HepG2 (cell line): ENCODE measurements around the gene SCGB1D4. TPM values are rescaled to one million over a fixed set of nuclear protein-coding genes. Genes with fewer than 3 reads are reported as not detected.
A peak's percentile ranks its signal among the peaks of the same experiment; 100 is the strongest.

ENCODE experiments used
- ATF7-NPFF ChIP-seq: sonication (generic); formaldehyde crosslinking; IDR thresholded peaks from 2 replicates; pipeline ENCODE4 v1.8.1; 2023; ENCODE audit warnings: mild to moderate bottlenecking, low read depth, missing genetic modification reagents, moderate library complexity
- CC2D1A ChIP-seq: sonication (generic); formaldehyde crosslinking; IDR thresholded peaks from 2 replicates; pipeline ENCODE4 v1.8.1; 2023; ENCODE audit warnings: mild to moderate bottlenecking, missing genetic modification reagents
- ISX ChIP-seq: sonication (generic); formaldehyde crosslinking; conservative IDR thresholded peaks from 2 replicates; pipeline ENCODE4 v1.5.0; 2020; ENCODE audit warnings: missing genetic modification reagents
- KLF15 ChIP-seq: sonication (generic); formaldehyde crosslinking; IDR thresholded peaks from 2 replicates; pipeline ENCODE4 v1.8.1; 2023; ENCODE audit warnings: borderline replicate concordance, mild to moderate bottlenecking, inconsistent platforms, missing genetic modification reagents, mixed read lengths
- MAZ ChIP-seq, 2 experiments: sonication (generic) in 1 of 2; formaldehyde crosslinking in 1 of 2; IDR thresholded peaks; 2 replicates each; pipeline versions ENCODE4 v1.5.0 to v1.6.1; 2012 to 2020; ENCODE audit warnings: low read depth in 2 of 2, mild to moderate bottlenecking in 2 of 2, borderline replicate concordance in 1 of 2, improper control_type of control experiment in 1 of 2, low read length in 1 of 2, missing genetic modification reagents in 1 of 2, moderate library complexity in 1 of 2
- NAIF1 ChIP-seq: sonication (generic); formaldehyde crosslinking; IDR thresholded peaks from 2 replicates; pipeline ENCODE4 v1.5.0; 2020; ENCODE audit warnings: mild to moderate bottlenecking, missing genetic modification reagents, borderline replicate concordance
- NFATC3 ChIP-seq: sonication (generic); formaldehyde crosslinking; IDR thresholded peaks from 2 replicates; pipeline ENCODE4 v1.5.1; 2020; ENCODE audit warnings: mild to moderate bottlenecking, missing genetic modification reagents
- NONO ChIP-seq, 2 experiments: fragments of 450-650 bp in 1 of 2; sonication (generic) in 1 of 2; formaldehyde crosslinking in 1 of 2; IDR thresholded peaks in 1 of 2; conservative IDR thresholded peaks in 1 of 2; 2 replicates each; pipeline versions ENCODE4 v1.6.1 to v1.8.0; 2017 to 2022; ENCODE audit warnings: mild to moderate bottlenecking in 1 of 2, missing genetic modification reagents in 1 of 2, moderate library complexity in 1 of 2
- SMAD9 ChIP-seq: sonication (generic); formaldehyde crosslinking; IDR thresholded peaks from 2 replicates; pipeline ENCODE4 v1.5.1; 2020; ENCODE audit warnings: mild to moderate bottlenecking, missing genetic modification reagents
- ZFY ChIP-seq: sonication (generic); formaldehyde crosslinking; IDR thresholded peaks from 2 replicates; pipeline ENCODE4 v1.4.0; 2020; ENCODE audit warnings: missing genetic modification reagents
- ZNF530 ChIP-seq: sonication (generic); formaldehyde crosslinking; IDR thresholded peaks from 2 replicates; pipeline ENCODE4 v1.5.0; 2020; ENCODE audit warnings: low read depth, mild to moderate bottlenecking, missing genetic modification reagents
- ZNF563 ChIP-seq: sonication (generic); formaldehyde crosslinking; IDR thresholded peaks from 2 replicates; pipeline ENCODE4 v1.8.0; 2022; ENCODE audit warnings: mild to moderate bottlenecking, moderate library complexity, missing genetic modification reagents
- ZNF598 ChIP-seq: sonication (generic); formaldehyde crosslinking; IDR thresholded peaks from 2 replicates; pipeline ENCODE4 v1.5.1; 2020; ENCODE audit warnings: mild to moderate bottlenecking, missing genetic modification reagents, borderline replicate concordance
- ZNF772 ChIP-seq: sonication (generic); formaldehyde crosslinking; IDR thresholded peaks from 2 replicates; pipeline ENCODE4 v1.5.0; 2020; ENCODE audit warnings: mild to moderate bottlenecking, missing genetic modification reagents
- ZNF816 ChIP-seq: sonication (generic); formaldehyde crosslinking; IDR thresholded peaks from 2 replicates; pipeline ENCODE4 v1.8.0; 2022; ENCODE audit warnings: missing genetic modification reagents, mild to moderate bottlenecking, borderline replicate concordance
- ZNF879 ChIP-seq: sonication (generic); formaldehyde crosslinking; IDR thresholded peaks from 2 replicates; pipeline ENCODE4 v1.8.1; 2023; ENCODE audit warnings: missing genetic modification reagents
- ZSCAN25 ChIP-seq: sonication (generic); formaldehyde crosslinking; IDR thresholded peaks from 2 replicates; pipeline ENCODE4 v1.8.0; 2022; ENCODE audit warnings: mild to moderate bottlenecking, missing genetic modification reagents
- polyA plus RNA-seq, 8 experiments: library from polyadenylated mRNA; depleted of rRNA in 3 of 8; stranded (reverse) in 7 of 8; unstranded in 1 of 8; fragments of >200 nt; fragmentation: Illumina TruSeq in 4 of 8; extraction: Trizol in 4 of 8; gene quantifications; 2 replicates each; pipeline versions ENCODE4 v1.2.1 to v1.2.3, GENCODE V29; 2011 to 2016; ENCODE audit warnings: low read depth in 4 of 8, missing spikeins in 1 of 8, mixed read lengths in 1 of 8; ENCODE audit not compliant: insufficient read depth in 1 of 8
- total RNA-seq, 5 experiments: library from RNA; depleted of rRNA; stranded (reverse); fragments of >200 nt; fragmentation: Illumina TruSeq; extraction: Trizol; gene quantifications; 2 replicates each; pipeline ENCODE4 v1.2.3, GENCODE V29; 2016; ENCODE audit warnings: low read depth in 1 of 5
- TF ChIP-seq, protein P1 (sequence below): IDR thresholded peaks from 2 replicates; pipeline ENCODE4 v1.6.1; 2016; ENCODE audit warnings: mild to moderate bottlenecking
- TF ChIP-seq, protein P2 (sequence below): sonication (generic); formaldehyde crosslinking; IDR thresholded peaks from 2 replicates; pipeline ENCODE4 v1.8.0; 2022; ENCODE audit warnings: mild to moderate bottlenecking, missing genetic modification reagents; ENCODE audit not compliant: insufficient replicate concordance
- TF ChIP-seq, protein P3 (sequence below): sonication (generic); formaldehyde crosslinking; IDR thresholded peaks from 2 replicates; pipeline ENCODE4 v1.5.1; 2020; ENCODE audit warnings: mild to moderate bottlenecking, missing genetic modification reagents, borderline replicate concordance

The SCGB1D4 gene
- total and polyA plus RNA-seq, 2 of the 13 experiments (the other 11 are each of a cell fraction or from before 2014, with no cell fraction given) = not detected

DNA sequence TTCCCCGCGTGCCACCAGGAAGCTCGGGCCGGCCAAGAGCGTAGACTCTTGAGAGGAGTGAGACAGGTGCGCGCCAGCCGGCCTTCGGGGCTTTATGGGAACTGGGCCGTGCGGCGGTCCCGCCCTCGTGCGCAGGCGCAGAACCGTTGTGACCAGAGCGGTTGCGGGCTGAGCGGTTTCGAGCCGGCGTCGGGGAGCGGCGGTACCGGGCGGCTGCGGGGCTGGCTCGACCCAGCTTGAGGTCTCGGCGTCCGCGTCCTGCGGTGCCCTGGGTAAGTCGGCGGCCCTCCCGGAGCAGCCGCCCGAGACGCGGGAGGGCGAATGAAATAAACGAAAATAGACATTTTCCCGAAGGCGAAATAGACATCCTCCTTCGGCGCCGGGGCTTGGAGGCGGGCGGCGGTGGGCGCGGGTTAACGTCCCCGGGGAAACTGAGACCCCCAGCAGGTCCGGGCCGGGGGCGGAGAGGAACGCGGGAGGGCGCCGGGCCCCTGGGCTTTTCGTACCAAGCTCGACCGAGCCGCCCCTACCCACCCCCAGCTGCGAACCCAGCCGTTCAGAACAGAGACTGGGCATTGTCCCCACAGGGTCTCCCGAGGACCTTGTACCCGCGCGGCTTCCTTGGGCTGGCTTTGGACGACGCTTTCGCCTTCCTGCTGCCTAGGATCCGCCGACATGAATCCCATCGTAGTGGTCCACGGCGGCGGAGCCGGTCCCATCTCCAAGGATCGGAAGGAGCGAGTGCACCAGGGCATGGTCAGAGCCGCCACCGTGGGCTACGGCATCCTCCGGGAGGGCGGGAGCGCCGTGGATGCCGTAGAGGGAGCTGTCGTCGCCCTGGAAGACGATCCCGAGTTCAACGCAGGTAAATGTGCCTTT, 38.7 kb upstream of the SCGB1D4 start, which contains the start of gene ASRGL1 (continued):
- no peak for TF ChIP-seq CC2D1A (CRISPR knock-in tag)
- TF ChIP-seq ZNF598 (CRISPR knock-in tag) = 0 out of 2 replicates have a peak, but pooled peaks have one; percentile 54
- 0 out of 2 replicates have a peak, but pooled peaks have one; percentile 26 for TF ChIP-seq ZNF563 (CRISPR knock-in tag)
- TF ChIP-seq ZNF530 = peak; percentile 25; the same call in 1 of the 2 replicates
- TF ChIP-seq ZNF772 = peak; percentile 17; the same call in 1 of the 2 replicates
- no peak for TF ChIP-seq NONO (IDR thresholded peaks at IDR 0.05)
- TF ChIP-seq NONO (CRISPR knock-in tag; conservative IDR thresholded peaks at IDR 0.05) = 0 out of 2 replicates have a peak, but pooled peaks have one; percentile 56
- TF ChIP-seq ATF7-NPFF (CRISPR knock-in tag) = peak; percentile 77
- peak; percentile 53; the same call in 1 of the 2 replicates for TF ChIP-seq ZNF879 (CRISPR knock-in tag)
- TF ChIP-seq ISX (CRISPR knock-in tag) = no peak
- peak; percentile 56 for TF ChIP-seq ZFY (CRISPR knock-in tag)
- TF ChIP-seq, protein P1, sequence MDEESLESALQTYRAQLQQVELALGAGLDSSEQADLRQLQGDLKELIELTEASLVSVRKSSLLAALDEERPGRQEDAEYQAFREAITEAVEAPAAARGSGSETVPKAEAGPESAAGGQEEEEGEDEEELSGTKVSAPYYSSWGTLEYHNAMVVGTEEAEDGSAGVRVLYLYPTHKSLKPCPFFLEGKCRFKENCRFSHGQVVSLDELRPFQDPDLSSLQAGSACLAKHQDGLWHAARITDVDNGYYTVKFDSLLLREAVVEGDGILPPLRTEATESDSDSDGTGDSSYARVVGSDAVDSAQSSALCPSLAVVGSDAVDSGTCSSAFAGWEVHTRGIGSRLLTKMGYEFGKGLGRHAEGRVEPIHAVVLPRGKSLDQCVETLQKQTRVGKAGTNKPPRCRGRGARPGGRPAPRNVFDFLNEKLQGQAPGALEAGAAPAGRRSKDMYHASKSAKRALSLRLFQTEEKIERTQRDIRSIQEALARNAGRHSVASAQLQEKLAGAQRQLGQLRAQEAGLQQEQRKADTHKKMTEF (CRISPR knock-in tag) = 0 out of 2 replicates have a peak, but pooled peaks have one; percentile 53
- TF ChIP-seq NAIF1 = peak; percentile 81; the same call in 1 of the 2 replicates
- TF ChIP-seq ZSCAN25 (CRISPR knock-in tag) = no peak
- TF ChIP-seq KLF15 (CRISPR knock-in tag) = no peak
- TF ChIP-seq, protein P2, sequence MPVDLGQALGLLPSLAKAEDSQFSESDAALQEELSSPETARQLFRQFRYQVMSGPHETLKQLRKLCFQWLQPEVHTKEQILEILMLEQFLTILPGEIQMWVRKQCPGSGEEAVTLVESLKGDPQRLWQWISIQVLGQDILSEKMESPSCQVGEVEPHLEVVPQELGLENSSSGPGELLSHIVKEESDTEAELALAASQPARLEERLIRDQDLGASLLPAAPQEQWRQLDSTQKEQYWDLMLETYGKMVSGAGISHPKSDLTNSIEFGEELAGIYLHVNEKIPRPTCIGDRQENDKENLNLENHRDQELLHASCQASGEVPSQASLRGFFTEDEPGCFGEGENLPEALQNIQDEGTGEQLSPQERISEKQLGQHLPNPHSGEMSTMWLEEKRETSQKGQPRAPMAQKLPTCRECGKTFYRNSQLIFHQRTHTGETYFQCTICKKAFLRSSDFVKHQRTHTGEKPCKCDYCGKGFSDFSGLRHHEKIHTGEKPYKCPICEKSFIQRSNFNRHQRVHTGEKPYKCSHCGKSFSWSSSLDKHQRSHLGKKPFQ = peak; percentile 53
- no peak for TF ChIP-seq SMAD9 (CRISPR knock-in tag)
- TF ChIP-seq, protein P3, sequence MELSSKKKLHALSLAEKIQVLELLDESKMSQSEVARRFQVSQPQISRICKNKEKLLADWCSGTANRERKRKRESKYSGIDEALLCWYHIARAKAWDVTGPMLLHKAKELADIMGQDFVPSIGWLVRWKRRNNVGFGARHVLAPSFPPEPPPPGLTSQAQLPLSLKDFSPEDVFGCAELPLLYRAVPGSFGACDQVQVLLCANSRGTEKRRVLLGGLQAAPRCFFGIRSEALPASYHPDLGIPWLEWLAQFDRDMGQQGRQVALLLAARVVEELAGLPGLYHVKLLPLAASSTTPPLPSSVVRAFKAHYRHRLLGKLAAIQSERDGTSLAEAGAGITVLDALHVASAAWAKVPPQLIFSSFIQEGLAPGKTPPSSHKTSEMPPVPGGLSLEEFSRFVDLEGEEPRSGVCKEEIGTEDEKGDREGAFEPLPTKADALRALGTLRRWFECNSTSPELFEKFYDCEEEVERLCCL = no peak
- TF ChIP-seq MAZ (IDR thresholded peaks at IDR 0.05; ENCODE audit: borderline replicate concordance, low read depth, low read length) = no peak
- peak; percentile 24; the same call in 1 of the 2 replicates for TF ChIP-seq MAZ (CRISPR knock-in tag; IDR thresholded peaks at IDR 0.05; ENCODE audit: low read depth)
- no peak for TF ChIP-seq ZNF816 (CRISPR knock-in tag)
- TF ChIP-seq NFATC3 (CRISPR knock-in tag) = no peak
